ENCODE measurements around the gene PHLDA2.

The PHLDA2 gene

GRCh38 chr11:2929950-2930703 lies 907 bp upstream of the PHLDA2 start:
- DNase-seq (ENCODE audit: low read depth): no peak

DNA sequence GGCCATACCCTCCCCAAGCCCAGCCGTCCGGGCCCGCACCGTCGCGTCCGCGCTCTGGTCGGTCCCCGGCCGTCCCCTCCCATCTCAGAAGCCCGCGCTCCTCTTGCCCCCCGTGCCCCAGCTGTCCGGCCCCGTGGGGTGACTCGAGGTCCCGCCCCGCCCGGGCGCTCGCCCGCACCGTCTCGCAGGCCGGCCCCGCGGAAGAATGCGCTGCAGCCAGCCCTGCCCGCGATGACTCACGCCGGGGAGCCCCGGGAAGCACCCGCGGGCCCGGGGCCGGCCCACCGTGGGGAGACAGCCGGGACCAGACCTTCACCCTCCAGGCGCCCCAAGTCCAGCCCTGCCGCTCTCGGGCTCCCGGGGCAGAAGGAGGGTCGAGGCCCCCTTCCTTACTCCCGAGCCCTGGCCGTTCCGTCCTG lies 320 bp upstream of the PHLDA2 start:
- DNase-seq (ENCODE audit: low read depth): peak; percentile 32

DNA sequence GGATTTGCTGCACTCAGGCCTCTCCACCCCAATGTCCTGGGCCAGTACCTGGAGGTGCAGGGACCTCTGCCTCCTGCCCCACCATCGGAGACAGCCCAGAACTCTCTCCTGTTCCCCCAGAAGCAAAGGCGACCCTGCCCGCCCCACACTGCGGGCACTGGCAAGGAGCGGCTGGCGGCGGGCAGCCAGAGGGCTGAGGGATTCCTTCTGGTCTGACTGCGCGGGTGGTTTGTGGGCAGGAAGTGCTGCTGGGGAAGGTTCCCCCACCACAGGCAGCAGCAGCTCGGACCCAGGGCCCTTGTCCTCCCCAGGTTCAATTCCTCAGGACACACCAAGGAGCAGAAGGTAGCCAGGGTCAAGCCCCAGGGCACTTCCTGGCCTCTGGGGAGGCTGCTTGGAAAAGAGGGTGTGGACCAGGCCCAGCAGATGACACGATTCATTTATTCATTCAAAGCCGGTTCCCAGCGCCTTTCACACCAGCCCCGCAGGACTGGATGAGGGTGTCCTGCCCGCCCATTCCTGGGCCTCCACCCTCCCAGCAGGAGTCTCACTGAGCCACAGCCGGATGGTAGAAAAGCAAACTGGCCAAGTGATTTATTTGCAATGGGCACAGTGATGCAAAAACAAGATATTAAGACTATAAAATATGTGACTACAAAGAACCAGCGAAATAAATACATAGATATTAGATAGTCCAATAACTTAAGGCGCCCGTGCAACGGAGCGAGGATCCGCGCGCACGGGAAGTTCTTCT lies 1.2 kb downstream of the PHLDA2 start:
- DNase-seq (ENCODE audit: low read depth): no peak

DNA sequence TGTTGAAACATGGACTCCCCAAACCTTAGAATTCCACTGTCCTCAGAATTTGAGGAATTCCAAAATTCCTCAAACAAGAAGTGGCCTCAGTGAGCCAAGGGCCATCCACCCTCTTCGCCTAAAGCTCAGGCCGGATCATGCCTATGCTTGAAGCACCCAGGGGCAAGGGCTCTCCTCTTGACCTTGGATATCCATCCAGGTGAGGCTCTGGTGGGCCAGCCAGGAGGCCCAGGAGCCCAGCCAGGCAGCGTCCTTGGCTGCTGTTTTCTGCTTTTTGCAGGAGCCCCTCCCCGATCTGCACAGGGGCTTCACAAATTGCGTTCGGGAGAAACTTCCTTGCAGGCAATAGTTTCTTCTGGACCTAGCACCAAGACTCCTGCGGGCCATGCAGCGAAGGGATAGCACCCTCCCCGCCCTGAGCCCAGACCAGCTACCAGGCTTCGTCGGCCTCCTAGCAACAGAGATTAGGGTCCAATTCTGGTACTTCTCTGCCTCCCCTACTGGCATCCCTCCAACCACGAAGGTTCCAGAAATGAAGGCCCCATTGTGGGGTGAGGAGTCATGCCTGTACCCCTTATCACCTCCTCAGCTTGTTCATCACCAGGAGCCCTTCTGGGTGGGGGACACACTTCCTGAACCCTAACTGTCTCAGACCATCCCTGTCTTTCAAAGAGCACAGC lies 2.0 kb downstream of the PHLDA2 start:
- no peak for DNase-seq (ENCODE audit: low read depth)

DNA sequence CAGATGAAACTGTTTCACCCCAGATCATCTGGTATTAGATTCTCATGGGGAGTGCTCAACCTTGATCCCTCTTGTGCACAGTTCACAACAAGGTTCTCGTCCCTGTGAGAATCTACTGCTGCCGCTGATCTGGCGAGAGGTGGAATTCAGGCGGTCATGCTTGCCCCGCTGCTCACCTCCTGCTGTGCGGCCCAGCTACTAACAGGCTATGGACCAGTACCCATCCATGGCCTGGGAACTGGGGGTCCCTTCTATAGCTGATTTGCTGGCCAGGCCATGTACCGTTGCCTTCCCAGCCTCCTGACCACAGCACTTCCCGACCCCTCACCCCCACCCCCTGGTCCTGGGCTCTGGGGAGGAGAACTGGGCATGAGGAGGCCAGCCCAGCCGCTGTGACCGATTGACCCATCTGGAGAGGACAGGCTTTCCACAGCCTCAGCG lies 2.6 kb downstream of the PHLDA2 start:
- no peak for DNase-seq (ENCODE audit: low read depth)

- DNase-seq (ENCODE audit: low read depth): no peak
Measured at GRCh38 chr11:2924821-2925675, 4.2 kb downstream of the PHLDA2 start.

DNA sequence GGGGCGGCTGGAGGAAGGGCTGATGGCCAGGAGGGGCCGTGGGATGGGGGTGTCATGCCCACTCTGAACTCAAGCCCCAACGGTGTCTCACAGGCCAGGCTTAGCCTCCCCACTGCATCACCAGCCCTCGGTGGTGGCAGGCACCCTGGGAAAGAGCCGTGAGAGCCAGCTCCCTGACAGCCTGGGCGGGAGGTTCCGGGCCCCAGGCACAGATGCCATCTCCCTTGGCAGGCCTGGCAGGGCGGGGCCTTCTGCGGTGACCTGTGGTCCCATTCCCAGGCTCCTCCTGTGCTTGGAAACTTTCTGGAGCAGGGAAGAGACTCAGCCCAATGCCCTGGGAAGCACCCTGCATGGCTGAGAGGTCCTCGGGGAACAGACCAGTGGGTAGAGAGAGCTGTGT lies 4.8 kb downstream of the PHLDA2 start:
- DNase-seq (ENCODE audit: low read depth): no peak

GRCh38 chr11:2923446-2924375 lies 5.5 kb downstream of the PHLDA2 start:
- no peak for DNase-seq (ENCODE audit: low read depth)

GRCh38 chr11:2922655-2923054 lies 6.6 kb downstream of the PHLDA2 start:
- no peak for DNase-seq (ENCODE audit: low read depth)

- no peak for DNase-seq (ENCODE audit: low read depth)
Measured at GRCh38 chr11:2921742-2922493, 7.3 kb downstream of the PHLDA2 start.

DNA sequence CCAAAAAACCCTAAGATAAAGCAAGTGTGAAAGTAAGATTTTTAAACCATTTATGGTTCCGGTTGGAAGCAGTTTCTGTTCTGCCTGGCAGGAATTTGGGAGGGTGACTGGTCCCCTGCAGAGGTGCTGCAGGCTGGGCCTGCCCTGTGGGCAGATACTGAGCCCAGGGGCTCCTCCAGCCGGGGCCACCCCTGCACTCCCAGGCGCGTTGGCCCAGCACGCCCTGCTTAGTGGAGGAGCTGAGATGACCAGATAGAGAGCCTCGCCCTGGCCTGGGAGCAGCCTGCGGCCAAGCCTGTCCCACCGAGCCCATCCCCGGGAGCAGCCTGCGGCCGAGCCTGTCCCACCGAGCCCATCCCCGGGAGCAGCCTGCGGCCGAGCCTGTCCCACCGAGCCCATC lies 8.0 kb downstream of the PHLDA2 start:
- DNase-seq (ENCODE audit: low read depth): no peak

GRCh38 chr11:2920343-2920742 lies 8.9 kb downstream of the PHLDA2 start:
- DNase-seq (ENCODE audit: low read depth): no peak

GRCh38 chr11:2919837-2920236 lies 9.4 kb downstream of the PHLDA2 start:
- no peak for DNase-seq (ENCODE audit: low read depth)

DNA sequence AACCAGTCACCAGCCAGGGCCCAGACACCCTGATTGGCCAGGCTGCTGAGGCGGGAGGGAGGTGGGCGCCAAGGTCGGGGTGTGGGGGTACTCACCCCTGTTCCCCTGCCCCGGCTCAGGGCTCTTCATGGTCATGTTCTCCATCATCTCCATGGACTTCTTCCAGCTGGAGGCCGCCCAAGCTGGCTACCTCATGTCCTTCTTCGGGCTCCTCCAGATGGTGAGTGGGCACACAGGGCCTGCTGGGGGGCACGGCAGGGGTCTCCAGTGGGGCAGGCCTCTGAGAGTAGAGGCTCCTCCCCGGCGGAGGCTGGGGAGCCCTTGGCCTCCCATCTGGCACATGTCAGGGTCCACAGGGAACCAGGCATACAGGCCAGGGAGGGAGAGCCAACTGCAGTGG lies 10.0 kb downstream of the PHLDA2 start:
- no peak for DNase-seq (ENCODE audit: low read depth)

DNA sequence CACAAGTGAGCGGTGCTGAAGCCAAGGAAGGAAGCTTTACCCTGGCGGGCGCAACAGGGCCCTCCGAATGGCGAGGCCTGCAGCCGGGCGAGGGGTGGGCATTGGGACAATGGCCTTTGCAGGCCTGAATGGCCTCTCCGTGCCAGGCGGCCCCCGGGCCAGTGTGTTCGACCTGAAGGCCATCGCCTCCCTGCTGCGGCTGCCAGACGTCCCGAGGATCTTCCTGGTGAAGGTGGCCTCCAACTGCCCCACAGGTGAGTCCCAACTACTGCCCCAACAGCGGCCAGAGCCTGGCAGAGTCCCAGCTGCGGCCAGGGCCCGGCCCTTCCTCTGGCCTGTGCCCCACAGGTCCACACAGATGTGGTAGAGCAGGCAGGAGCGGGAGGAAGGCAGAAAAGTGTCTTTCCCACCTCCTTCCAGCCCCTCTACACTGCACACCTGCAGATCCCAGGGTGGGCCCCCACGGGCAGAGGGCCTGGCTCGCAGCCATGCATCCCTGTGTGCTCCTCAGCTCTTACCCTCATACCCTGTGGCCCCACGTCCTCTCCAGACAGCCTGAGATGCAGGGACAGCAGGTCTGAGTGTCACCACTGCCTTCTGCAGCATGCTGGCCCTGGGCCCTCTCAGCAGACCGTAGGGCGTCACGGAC lies 11.3 kb downstream of the PHLDA2 start:
- DNase-seq (ENCODE audit: low read depth): no peak

DNA sequence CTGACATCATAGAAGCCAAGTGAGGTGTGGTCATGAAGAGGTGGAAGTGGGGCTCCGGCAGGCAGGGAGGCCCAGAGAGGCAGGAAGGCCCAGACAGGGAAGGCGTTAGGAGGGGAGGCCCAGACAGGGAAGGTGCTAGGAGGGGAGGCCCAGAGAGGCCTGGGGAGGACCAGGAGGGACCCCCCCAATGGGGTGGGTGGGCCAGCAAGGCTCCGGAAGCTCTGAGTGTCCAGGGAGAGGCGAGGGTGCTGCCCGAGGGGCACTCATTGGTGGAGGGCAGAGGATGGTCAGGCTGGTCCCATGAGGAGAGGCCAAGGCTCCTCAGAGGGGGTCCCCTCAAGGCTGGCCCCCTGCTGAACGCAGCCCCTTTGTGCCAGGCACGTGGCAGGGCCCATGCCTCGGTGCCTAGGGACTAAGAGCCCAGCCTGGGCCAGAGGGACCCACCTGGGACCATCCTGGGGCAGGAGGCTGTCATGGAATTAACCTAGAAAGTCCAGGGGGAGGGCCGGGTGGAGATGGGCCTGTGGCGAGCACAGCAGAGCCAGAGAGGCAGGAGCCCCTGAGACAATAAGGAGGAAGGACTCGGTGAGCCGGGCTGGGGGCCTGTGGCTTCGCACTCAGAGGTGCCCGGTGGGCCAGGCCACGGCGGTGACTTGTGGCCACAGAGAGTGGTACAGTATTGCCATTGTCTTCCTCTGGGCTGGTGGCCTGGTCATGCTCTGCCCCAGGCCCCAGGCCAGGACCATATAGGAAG lies 12.2 kb downstream of the PHLDA2 start:
- DNase-seq (ENCODE audit: low read depth): no peak

DNA sequence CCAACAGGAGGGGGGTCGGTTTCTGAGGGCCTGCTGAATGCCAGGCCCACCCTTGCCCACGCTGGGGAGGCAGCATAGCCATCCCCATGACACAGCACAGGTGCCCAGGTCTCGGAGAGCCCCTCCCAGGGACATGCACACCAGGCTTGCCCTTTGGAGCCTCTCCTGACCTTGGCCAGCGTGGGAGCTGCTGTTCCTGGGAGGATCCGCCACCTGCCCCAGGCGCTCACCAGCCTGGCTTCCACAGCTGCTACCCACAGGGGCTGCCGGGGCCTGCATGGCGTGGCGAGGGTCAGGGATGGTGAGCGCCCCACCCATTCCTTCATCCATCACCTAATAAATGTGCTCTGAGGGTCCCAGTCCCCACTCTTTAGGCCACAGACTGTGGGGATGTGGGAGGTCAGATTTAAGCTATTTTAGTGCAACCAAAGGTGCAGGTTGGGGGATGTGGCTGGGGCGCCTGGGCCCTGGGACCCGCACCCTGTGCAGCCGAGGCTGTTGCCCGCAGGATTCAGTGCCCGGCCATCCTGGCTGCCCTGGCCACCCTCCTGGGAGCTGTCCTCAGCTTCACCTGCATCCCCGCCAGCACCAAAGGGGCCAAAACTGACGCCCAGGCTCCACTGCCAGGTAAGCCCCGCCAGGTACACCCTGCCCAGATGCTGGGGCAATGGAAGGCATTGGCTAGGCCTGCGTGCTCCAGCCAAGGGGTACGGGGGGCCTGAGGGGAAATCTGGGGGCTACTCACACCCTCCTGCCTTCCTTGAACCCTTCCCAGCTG lies 12.9 kb downstream of the PHLDA2 start:
- DNase-seq (ENCODE audit: low read depth): no peak

GRCh38 chr11:2915473-2915872 lies 13.7 kb downstream of the PHLDA2 start:
- DNase-seq (ENCODE audit: low read depth): no peak

Measured in stimulated activated CD8-positive, alpha-beta memory T cell treated with anti-CD3 and anti-CD28 coated beads, Interleukin-12 subunit alpha, Interleukin-12 subunit beta, amount 100 ng/mL, for 4 hours (primary cell).